DND-41 (cell line): ENCODE data around the gene NUDT7.

Experiments used
- ATAC-seq: fragments of 200-7000 bp; cut with Tn5 transposase; 3 replicates; pipeline ENCODE4 v1.9.1; 2021; ENCODE audit warnings: low read depth; ENCODE audit not compliant: insufficient read depth
- DNase-seq: peaks from one replicate; pipeline ENCODE4 v3.0.0-alpha.2; 2020
- H2AFZ ChIP-seq: 2 replicates; pipeline ENCODE4 v1.6.0; 2012; ENCODE audit warnings: low read depth, low read length
- H3K27ac ChIP-seq: 2 replicates; pipeline ENCODE4 v1.5.1; 2012; ENCODE audit warnings: low read length, inconsistent platforms
- H3K27me3 ChIP-seq: fragments of 200-600 bp; sonication (generic); 2 replicates; pipeline ENCODE4 v1.6.0; 2012; ENCODE audit warnings: low read length, mild to moderate bottlenecking, inconsistent platforms; ENCODE audit not compliant: insufficient read depth, poor library complexity
- H3K36me3 ChIP-seq: 2 replicates; pipeline ENCODE4 v1.5.1; 2012; ENCODE audit warnings: low read length, inconsistent platforms; ENCODE audit not compliant: insufficient read depth
- H3K4me1 ChIP-seq: 2 replicates; pipeline ENCODE4 v1.5.1; 2012; ENCODE audit warnings: mild to moderate bottlenecking, low read length; ENCODE audit not compliant: insufficient read depth
- H3K4me2 ChIP-seq: 2 replicates; pipeline ENCODE4 v1.6.0; 2012; ENCODE audit warnings: mild to moderate bottlenecking, moderate library complexity, low read length, inconsistent platforms; ENCODE audit not compliant: insufficient read depth
- H3K4me3 ChIP-seq, 2 experiments: fragments of 200-600 bp in 1 of 2; shearing (Covaris generic) in 1 of 2; 2 replicates each; pipeline ENCODE4 v1.5.1; 2012 to 2016; ENCODE audit warnings: inconsistent platforms in 2 of 2, low read length in 2 of 2, mild to moderate bottlenecking in 2 of 2, low read depth in 1 of 2, moderate library complexity in 1 of 2
- H3K79me2 ChIP-seq: 2 replicates; pipeline ENCODE4 v1.6.0; 2012; ENCODE audit warnings: low read length, inconsistent platforms; ENCODE audit not compliant: insufficient read depth
- H3K9ac ChIP-seq: 2 replicates; pipeline ENCODE4 v1.6.0; 2012; ENCODE audit warnings: low read depth, mild to moderate bottlenecking, inconsistent platforms, low read length, moderate library complexity
- H3K9me3 ChIP-seq: 2 replicates; pipeline ENCODE4 v1.5.1; 2012; ENCODE audit warnings: low read length, moderate library complexity, mild to moderate bottlenecking, inconsistent platforms; ENCODE audit not compliant: insufficient read depth, severe bottlenecking
- H4K20me1 ChIP-seq: 2 replicates; pipeline ENCODE4 v1.6.0; 2012; ENCODE audit warnings: low read length; ENCODE audit not compliant: insufficient read depth
- EZH2 ChIP-seq: IDR thresholded peaks from 3 replicates; pipeline ENCODE4 v1.6.1; 2012; ENCODE audit warnings: borderline replicate concordance, low read depth, mild to moderate bottlenecking, moderate library complexity, low read length, inconsistent platforms; ENCODE audit not compliant: severe bottlenecking
- TF ChIP-seq, protein P1 (sequence below): IDR thresholded peaks from 2 replicates; pipeline ENCODE4 v1.5.1; 2012; ENCODE audit warnings: borderline replicate concordance, low read length, moderate library complexity, mild to moderate bottlenecking; ENCODE audit not compliant: poor library complexity, severe bottlenecking; ENCODE audit errors: extremely low read depth

Gene NUDT7

DNA sequence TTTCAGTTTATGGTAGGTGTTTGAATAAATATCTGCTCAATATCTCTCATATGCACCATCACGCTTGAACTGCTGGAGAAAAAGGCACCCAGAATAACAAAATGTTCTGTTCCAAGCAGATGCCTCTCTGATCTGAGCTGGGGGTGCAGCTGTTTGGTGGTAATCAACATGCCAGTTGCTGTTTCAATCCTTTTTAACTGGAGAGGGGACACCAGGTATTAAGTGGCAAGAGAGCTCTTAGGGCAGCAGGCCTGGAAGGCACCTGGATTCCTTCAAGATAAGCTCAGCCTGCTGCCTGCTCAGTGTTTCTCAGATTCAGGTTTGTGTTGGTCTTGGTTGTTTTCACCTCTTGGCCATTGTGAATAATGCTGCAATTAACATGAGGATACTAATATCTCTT is 38.9 kb downstream of the NUDT7 start:
- no peak overlapping the region for H2AFZ ChIP-seq
- H4K20me1 ChIP-seq = no peaks in the 10 kb centered on the region
- H3K4me3 ChIP-seq = no peak overlapping the region
- no peaks in the 10 kb centered on the region for H3K27me3 ChIP-seq
- no peak for DNase-seq
- no peaks in the 10 kb centered on the region for H3K4me1 ChIP-seq
- no peak overlapping the region for H3K9ac ChIP-seq
- H3K4me2 ChIP-seq = no peak overlapping the region
- no peaks in the 10 kb centered on the region for H3K79me2 ChIP-seq
- no peak for ATAC-seq
- TF ChIP-seq EZH2 = no peak
- TF ChIP-seq, protein P1, sequence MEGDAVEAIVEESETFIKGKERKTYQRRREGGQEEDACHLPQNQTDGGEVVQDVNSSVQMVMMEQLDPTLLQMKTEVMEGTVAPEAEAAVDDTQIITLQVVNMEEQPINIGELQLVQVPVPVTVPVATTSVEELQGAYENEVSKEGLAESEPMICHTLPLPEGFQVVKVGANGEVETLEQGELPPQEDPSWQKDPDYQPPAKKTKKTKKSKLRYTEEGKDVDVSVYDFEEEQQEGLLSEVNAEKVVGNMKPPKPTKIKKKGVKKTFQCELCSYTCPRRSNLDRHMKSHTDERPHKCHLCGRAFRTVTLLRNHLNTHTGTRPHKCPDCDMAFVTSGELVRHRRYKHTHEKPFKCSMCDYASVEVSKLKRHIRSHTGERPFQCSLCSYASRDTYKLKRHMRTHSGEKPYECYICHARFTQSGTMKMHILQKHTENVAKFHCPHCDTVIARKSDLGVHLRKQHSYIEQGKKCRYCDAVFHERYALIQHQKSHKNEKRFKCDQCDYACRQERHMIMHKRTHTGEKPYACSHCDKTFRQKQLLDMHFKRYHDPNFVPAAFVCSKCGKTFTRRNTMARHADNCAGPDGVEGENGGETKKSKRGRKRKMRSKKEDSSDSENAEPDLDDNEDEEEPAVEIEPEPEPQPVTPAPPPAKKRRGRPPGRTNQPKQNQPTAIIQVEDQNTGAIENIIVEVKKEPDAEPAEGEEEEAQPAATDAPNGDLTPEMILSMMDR = no peak
- H3K36me3 ChIP-seq = no peaks in the 10 kb centered on the region
- H3K27ac ChIP-seq = no peak overlapping the region
- H3K9me3 ChIP-seq = no peaks in the 10 kb centered on the region

DNA sequence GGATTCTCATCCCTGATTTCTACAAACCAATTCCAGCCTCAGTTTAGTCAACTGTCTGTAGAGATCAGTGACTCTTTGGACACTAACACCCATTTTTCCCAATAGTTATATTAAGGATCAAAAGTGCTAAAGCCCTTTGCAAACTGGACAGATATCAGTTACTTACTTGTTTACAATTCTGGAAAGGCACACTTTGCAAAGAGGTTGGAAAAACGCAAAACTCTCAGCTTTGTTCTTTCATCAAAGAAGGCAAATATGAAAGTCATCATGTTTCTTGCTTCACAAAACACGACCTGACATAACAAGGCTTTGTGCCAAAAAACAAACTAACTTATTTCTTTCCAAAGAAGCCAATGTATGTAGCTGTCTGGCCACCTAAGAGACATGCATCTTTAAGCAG is 39.9 kb downstream of the NUDT7 start:
- H3K4me3 ChIP-seq = no peak overlapping the region
- no peak overlapping the region for H3K27ac ChIP-seq
- H3K27me3 ChIP-seq = no peaks in the 10 kb centered on the region
- H3K4me2 ChIP-seq = no peak overlapping the region
- no peak for ATAC-seq
- no peaks in the 10 kb centered on the region for H3K79me2 ChIP-seq
- H3K9me3 ChIP-seq = no peaks in the 10 kb centered on the region
- no peaks in the 10 kb centered on the region for H3K4me1 ChIP-seq
- H3K9ac ChIP-seq = no peak overlapping the region
- DNase-seq = no peak
- no peaks in the 10 kb centered on the region for H4K20me1 ChIP-seq
- H3K36me3 ChIP-seq = no peaks in the 10 kb centered on the region
- H2AFZ ChIP-seq = no peak overlapping the region
- TF ChIP-seq, protein P1 = no peak
- TF ChIP-seq EZH2 = no peak

DNA sequence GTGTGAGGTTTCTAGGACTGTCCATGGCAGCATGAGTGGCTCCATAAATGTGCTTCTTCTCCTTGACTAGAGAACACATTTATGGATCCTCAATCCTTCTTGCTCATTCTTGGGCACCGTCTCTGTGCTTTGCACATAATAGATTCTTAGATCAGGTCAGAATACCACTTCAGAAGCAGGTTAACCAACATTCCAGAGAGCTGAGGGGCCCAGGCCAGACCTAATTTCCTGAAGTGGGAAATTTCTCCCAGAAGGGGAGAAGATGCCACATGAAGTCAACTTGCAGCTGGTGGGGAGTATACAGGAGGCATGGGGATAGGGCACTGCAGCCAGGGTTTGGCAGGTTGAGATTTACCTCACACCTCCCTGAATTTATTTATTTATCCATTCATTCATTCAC is 41.7 kb downstream of the NUDT7 start:
- Histone ChIP-seq H3K4me2 (no peak overlapping the region), H3K36me3 (no peaks in the 10 kb centered on the region), H3K9me3 (no peaks in the 10 kb centered on the region), H2AFZ (no peak overlapping the region), H3K79me2 (no peaks in the 10 kb centered on the region), H3K4me3 (no peak overlapping the region), H4K20me1 (no peaks in the 10 kb centered on the region), H3K27ac (no peak overlapping the region), H3K4me1 (no peaks in the 10 kb centered on the region), H3K9ac (no peak overlapping the region), H3K27me3 (peaks cover 3% of the 10 kb centered on the region)
- DNase-seq (no peak), ATAC-seq (no peak)
- TF ChIP-seq, protein P1 = no peak
- no peak for TF ChIP-seq EZH2

DNA sequence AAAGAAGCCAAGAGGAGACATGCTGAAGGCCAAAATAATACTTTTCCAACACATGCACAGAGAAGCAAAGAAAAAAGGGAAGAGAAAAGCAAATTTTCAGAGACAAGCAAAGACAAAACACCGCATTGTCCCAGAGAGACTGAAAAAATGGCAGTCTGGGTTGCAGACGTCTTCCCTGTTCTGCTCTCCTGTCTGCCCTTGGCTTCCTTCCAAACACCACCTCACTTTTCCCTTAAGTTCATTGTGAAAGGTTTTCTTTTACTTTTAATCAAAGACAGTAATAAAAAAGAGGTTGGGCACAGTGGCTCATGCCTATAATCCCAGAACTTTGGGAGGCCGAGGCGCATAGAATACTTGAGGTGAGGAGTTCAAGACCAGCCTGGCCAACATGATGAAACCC is 44.9 kb downstream of the NUDT7 start:
- ATAC-seq = no peak
- Histone ChIP-seq H3K4me3 (no peak overlapping the region), H3K9ac (no peak overlapping the region), H3K36me3 (no peaks in the 10 kb centered on the region), H3K4me1 (no peaks in the 10 kb centered on the region), H3K9me3 (no peaks in the 10 kb centered on the region), H4K20me1 (no peaks in the 10 kb centered on the region), H3K4me2 (no peak overlapping the region), H3K27ac (no peak overlapping the region), H3K79me2 (no peaks in the 10 kb centered on the region), H3K27me3 (peaks cover 3% of the 10 kb centered on the region), H2AFZ (no peak overlapping the region)
- DNase-seq = no peak
- TF ChIP-seq, protein P1 = no peak
- TF ChIP-seq EZH2 = no peak
